Stimulated activated CD8-positive, alpha-beta memory T cell treated with anti-CD3 and anti-CD28 coated beads, Interleukin-15, amount 100 ng/mL, for 48 hours (primary cell): ENCODE data around the gene FAM186B.

Experiments used
- DNase-seq, 2 donors: peaks; one replicate each; pipeline ENCODE4 v3.0.0-alpha.2; 2020; ENCODE audit warnings: low read depth in 2 of 2

FAM186B gene

DNA sequence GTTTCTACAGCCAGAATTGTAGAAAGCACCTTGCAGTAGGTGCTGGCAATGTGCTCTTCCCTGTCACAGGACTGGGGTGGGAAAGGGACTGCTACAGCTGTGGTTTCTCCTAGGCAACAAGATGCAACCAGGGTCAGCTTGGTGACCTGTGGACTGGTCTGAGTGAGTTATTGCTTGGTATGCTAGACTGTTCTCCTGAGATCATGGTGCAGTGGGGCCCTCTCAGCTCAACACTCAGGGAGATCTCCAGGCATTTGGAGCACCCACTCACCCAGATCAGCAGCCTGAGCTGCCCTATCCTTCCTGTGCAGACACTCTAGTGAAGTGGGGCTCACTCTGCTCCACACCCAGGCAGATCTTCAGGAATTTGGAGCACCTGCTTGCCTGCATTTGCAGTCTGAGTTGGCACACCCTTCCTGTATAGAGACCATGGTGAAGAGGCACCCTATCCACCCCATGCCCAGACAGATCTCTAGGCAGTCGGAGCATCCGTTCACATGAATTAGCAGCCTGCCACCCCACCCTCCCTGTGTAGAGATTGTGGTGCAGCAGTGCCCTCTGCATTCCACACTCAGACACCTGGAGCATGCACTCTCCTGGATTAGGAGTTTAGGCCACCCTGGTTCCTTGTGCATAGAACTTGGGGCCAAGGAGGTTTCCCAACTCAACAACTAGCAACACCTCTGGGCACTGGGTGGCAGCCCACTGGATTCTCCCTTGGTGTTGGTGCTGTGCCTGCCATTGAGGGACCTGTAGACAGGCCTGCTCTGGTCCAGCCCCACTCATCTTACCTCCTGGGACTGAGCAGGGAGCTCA lies 3.8 kb upstream of the FAM186B start:
- DNase-seq = no peak

DNA sequence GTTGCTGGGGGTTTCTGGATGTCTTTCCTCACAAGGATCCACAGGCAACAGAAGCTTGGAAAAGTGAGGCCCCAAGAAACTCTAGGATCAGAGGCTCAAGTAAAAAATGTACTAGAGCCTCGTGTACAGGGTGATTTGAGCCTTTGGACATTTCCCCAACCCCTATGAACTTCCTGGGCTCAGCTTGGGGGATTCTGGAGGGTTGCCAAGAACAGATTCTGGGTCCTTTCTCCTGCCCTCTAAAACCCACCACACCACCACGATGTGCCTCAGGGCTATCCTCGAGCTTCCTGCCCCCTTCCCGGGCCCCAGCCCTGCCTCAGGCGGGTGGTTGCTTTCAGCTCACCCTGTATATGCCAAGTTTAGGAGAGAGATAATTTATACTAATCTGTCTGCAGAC lies 583 bp downstream of the FAM186B start:
- no peak for DNase-seq

DNA sequence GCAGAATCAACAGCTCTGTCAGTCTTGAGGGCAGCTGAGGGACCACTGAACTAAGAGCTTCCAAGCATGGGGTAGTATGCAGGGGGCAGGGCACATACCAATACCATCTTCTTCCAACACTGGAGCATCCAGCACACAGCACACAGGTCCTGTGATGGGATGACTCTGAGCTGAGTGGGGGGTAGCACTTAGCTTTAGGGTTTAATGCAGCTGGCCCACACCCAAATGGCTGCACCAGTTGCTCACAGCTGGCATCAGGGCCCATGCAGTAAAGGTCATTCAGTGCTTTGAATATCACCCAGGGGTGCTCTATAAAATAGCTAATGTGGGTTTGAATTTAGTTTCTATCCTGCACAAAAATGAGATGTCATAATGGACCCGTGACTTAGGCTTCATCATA lies 1.7 kb downstream of the FAM186B start:
- DNase-seq = no peak

DNA sequence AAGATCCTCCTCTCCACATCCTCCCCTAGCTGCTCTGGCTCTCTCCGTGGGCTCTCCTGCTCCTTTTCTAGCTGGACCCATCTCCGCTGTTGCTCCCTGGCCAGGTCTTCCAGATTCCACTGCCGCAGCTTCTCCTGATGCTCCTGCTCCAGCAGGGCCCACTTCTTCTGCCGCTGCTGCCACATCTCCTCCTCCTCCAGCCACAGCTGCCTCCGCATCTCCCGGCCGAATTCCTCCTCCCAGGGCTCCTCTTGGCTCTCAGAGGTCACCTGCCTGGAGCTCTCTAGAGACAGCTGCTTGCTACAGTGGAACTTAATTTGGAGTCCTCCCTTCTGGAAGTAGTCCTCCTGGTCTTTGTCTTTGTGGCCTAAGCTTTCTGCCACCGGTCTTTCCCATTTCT lies 5.5 kb downstream of the FAM186B start:
- no peak for DNase-seq

DNA sequence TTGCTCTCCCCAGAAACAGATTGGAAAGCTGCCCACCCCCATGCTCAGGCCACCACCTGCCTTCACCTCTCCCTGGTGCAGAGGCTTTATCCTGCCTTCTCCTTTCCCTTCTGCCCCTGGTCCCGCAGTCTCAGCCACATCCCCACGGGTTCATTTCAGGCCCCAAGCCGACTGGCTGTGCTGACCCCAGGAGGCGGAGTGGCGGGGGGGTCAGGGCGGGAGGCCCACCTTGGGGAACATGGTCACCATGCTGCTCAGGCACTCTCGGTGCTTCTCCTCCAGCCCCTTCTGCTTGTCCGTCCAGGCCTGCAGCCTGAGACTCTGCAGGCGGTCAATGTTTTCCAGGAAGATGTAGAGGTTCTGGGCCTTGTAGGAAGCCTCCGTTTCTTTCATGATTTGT lies 6.9 kb downstream of the FAM186B start:
- no peak for DNase-seq

DNA sequence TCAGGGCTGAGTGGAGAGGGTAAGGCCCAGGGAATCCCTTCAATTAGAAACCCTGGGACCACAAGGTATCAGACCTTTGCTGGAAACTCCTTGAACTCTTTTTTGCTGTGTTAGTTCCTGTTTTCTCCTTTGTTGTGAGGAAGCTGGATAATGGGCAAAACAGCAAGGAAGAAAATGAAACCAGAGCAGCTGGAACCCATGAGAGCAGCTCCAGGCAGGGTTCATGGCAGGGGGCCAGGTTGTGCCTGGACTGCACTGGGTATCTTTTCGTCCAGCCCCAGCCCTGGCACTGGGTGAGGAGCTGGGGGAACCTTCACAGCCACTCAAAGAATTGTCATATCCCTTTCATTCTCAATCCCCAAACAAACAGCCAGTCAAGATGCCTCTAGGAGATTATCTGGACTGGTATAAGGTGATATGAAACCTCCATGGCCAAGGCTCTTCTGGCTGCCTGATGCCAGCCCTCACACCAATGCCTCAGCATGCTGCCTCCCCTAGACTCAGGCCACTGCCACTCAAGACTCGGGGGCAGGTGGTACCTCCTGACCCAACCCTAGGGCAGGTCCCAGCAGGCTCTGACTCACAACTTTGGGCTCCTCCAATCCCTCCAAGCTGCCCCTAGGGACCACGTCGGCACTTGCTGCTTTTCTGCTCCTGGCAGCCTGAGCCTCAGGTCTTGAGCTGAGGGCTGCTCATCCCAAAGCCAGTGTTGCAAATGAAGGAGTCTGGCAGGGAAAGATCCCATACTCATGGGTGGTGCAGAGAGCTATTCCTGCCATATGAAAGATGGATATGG lies 16.5 kb downstream of the FAM186B start:
- DNase-seq = no peak

DNA sequence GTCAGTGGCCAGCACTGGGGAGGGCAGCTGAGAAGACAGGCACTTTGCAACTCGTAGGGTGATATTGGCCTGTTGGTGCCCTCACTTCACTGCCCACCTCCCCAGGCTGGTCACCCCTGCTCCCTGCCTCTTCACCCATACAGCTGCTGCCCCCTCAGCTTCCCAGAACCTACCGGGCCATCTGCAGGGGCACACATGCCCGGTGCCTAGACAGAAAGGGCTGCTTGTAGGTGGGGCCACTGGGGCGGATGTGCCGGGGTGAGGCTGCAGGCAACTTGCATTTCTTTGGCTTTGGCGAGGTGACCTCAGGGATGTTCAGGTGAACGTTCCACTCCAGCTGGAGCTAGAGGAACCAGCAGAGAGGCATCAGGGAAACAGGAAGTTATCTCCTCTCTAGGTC lies 17.2 kb downstream of the FAM186B start:
- DNase-seq = no peak

DNA sequence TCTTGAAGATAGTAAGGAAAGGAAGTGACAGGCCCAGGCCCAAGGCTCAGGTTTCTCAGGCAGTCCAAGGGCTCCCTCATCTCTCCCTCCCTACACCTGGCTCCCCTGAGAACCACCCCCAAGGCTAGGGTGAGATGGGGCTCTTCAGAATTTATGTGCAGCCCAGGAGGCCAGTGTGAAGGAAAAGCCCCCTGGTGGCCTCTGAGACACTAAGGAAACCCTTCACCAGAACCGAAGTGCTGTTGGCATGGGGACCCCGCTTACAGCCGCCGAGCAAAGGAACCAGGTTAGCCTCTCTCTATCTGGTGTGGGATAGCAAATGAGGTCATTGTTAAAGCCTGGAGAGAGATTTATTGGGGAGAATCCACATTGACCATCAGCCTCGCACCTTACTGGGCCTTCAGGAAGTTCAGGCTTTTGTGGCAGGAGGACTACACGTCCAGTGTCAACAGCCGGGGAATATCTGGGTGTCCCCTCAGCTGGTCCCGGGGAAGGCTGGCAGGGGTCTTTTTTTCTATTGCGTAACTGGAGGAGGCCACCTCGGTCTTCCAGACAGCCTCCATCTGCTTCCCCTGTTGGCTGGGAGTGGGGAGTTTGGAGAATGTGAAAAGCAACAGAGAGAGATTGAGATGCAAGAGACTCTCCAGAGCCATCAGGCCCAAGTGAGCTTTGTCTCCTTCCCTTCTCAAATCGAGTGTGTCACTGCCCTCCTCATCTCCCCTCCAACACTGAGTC lies 18.1 kb downstream of the FAM186B start:
- DNase-seq = no peak

DNA sequence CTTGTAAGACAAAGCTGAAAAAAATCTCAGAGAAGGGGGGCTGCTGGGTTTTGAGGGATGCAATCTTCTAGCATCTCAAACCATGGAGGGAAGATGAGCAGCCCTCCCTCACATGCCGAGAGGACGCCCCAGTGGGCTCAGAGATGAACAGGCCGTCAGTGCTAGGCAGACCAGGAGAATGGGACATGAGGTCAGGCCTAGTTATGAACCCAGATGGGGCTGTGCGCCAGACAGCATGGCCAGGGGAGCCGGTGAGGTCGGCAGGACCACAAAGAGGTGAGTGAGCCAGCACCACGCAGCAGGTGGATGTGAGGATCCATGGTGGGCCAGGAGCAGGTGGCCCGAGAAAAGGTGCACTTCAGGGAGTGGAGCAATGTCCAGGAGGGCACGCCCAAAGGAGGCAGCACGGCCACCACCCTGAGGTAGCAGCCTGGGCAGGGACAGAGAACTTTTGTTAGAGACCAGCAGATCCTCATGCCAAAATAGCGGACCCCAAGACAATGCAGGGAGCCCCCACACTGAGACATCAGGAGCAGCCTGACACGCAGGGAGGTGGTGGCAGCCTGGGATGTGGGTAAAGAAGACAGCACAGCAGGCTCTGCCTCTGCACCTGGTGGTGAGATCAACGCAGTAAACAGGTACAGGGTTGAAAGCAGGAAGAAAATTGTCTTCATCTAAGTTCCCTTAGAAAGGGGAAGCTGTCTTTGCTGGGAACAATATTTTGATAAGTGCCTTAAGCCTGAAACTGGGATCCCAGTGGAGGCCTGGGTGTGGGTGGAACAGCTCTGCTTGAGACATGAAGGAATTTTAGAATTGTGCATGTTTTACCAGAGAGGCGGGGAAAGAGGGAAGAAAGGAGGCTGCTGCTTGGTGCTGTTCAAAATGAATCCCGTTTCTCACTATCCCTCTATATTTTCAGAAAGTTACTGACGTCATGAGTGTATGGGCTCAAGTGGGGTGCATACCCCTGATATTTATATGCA lies 19.7 kb downstream of the FAM186B start:
- DNase-seq = no peak

DNA sequence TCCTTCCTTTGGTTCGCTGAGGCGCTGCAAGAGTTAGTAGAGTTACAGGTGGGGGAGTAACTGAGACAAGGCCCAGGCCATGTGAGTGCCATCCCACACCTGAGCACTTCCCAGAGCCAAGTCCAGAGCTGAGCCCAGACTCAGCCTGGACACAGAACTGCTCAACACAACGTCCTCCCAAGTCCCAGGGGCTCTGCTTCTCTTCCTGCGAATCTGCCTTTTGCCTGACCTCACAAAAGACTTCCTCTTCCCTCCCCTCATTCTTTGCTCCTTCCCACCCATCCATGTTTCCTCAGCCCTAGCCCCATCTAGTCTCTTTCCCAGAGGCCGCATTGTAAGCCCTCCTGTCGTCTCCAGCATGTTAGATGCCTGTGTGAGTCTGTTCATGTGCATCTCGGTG lies 20.8 kb downstream of the FAM186B start:
- DNase-seq = no peak

DNA sequence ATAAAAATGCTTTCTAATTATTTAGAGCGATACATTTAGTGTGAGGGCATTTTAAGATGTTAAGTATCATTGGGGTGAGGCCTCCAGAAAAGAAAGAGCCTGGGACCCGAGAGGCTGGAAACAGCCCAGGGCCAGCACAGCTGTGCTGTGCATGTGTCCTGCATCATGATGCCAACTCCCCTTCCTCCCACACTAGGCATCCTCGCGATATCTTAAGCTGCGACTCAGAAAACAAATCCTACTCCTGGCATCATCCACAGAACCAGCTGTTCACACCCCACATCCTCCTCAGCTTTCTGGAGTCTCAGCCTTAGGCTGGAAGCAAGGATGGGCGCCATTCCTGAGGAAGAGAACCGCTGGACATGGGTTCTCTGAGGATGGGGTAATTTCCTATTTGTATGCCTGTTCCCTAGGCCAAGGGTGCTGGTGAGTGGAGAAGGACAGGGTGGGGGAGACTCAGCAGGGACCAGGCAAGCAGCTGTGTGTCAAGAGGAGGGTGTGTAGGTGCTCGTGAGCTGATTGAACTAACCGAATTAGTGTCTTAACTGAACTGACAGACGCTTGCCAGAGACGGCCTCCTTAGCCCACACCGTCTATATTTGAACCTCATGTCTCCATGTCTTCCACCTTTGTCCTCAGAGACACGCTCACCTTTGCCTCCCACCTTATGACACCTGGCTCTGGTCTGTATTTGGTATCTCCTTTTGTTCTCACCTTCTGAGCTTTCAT lies 21.9 kb downstream of the FAM186B start:
- no peak for DNase-seq

DNA sequence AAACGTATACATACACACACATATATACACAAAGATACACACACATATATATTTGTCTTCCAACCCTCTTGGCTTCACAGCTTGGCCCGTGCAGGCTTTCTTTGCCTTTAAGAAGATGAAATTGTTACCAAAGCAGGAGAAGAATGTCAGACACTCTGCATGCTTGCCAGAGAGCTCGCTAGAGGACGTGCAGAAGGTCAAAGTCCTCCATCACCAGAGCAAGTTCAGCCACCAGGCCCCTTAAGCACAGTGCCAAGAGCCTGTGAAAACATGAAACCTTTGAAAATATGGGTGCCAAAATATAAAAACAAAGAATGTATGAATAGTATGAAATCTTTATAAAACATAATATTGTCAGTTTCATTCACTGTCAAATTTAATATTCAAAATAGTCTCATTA lies 22.6 kb downstream of the FAM186B start:
- DNase-seq = no peak

DNA sequence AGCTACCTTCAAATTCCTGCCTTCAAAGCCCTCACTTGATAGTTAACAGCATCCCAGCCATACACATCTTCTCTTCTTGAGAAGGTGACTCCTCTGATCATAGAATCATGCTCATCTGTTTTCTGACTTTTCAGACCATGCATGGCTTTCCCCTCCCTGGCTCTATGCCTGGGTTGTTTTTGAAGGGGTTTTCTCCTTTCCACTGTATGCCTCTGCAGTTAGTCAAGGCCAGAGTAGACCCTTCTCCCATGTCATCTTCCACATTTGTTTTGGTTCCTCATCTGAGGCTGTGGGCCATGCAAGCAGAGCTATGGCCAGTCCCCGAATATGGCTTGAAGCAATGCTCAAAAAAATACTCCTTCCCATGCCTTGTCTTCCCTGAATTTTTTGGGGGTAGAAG lies 23.2 kb downstream of the FAM186B start:
- DNase-seq = no peak

DNA sequence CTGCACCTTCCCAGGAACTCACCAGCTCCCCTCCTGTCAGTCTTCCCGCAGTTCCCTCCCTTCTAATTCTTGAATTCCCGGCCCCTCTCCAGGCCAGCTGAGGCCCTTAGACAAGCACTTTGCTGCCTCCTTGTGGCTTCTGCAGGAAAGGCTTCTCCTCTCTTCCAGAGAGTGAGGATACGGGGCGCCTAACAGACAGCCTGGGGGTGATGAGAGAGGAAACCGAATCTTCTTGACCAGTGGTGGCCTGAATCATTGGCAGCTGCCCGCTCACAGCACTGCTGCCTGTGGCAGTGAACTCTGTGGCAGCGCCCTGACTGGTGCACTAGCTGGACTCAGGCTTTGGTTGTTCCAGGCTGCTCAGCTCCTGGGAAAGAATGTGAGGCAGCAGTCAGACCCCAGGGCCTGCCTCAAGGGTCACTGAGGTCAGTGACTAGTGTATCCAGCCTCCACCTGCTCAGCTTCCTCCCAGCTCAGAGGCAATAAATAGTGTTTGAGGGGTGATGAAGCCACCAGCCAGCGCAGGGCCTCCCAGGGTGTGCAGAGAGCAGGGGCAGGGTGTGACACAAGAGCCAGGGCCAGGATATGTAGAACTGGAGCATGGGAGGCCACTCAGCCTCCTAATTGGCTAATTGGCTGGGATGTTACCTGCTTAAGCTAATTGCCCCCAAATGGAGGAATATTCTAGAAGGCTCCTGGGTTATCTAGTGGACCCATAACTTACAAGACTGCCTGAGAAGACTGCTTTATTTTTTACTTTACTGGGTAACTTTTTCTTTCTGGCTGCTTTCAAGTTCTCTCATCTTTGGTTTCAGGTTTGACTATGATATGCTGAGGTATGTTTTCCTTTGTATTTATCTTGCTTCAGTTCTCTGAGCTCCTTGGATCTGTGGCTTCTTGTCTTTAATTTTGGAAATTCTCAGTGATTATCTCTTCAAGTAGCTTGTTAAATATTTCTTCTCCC lies 24.6 kb downstream of the FAM186B start:
- peak in 1 of 2 donors; percentile 21 for DNase-seq

DNA sequence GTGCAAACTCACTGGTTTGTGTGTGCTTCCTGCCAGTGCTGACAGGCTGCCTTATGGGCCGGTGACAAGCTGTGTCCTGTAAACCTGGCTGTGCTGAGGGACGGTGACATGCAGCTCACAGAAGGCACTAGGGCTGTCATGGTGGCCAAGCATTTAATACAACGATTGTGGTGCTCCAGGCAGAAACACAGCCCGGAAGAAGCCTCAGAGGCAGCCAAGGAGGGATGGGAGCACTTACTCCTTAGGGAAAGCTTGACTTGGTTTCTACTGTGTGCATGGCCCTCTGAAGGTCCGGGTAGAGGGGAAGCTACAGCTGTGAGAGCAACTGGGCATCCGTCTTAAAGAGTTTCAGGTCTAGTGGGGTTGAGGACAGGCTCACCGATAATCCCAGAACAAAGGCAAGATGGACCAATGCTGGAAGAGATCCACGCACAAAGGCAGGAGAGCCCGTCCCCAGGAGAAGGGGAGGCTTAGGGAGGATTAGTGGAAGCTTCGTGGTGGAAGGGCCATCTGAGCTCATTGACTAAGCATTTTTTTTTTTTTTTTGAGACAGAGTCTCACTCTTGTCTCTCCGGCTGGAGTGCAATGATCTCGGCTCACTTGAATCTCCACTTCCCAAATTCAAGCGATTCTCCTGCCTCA lies 26.8 kb downstream of the FAM186B start:
- no peak for DNase-seq

DNA sequence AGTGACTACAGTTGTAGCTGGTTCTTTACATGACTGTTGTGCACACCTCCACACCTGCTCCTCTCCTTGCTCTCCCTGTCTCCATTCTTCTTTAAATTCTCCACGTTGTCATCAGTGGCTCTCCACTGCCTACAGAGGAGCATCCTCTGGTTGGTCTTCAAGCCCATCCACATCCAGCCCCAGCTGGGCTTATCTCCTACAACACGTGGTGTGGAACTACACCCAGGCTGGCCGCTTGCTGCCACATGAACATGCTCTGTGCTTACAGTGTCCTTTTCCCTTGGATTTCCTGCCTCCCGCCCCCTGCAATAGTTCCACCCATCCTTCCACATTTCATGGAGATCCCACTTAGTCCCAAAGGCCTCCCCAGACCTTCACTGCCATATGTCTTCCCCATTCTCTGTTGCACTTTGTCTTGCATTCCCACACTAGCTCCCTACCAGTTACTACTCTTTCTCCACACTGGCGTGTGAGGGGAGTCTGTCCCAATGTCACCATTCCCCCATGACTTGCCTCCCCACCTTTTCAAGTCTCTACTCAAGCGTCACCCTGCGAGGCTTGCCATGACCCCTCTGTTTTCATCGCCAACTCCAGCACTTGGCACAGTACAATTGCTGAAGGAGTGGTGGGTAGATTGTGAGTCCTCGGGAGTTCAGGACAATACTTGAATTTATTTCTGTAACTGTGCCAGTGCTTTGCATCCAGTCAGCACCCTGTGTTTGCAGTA lies 27.7 kb downstream of the FAM186B start:
- no peak for DNase-seq

DNA sequence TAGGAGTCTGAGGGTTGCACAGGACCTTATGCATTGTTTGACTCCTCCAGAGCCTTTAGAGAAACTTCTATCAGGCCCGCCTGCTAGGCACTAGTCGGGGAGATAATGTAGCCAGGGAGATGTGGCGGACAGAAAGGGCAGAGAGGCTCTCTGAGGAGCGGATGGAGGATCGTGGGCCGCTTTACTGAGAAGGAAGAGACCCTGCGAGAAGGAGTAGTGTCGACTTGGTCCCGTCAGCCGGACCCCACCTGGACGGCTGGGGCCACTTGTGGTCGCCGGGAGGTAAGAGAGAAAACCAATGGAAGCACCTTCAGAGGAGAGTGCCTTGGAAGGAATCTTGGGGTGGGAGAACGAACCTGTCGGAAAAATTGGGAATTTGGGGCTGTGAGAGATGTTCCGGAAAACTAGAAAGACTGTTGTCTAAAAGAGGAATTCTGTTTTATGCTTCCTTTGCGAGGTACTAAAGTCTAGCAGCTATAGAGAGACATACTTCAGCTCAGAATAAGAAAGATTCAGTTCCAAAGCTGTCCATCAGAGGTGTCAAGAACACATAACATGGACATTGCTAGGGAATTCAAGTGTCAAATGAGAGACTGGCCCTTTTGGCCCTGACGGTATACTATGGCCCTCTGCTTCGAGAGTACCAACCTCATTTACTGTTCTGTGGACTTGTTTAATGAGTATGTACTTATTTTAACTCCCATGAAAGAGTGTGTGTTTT lies 36.8 kb downstream of the FAM186B start:
- DNase-seq = no peak
